Astrocyte (in vitro differentiated cells and primary cell): ENCODE data around the gene CBX2.

Experiments
- EZH2 ChIP-seq: IDR thresholded peaks from 2 replicates; pipeline ENCODE4 v1.6.1; 2012; ENCODE audit warnings: mild to moderate bottlenecking, low read length, inconsistent platforms; ENCODE audit not compliant: insufficient read depth
- TF ChIP-seq, protein P1 (sequence below): IDR thresholded peaks from 2 replicates; pipeline ENCODE4 v1.5.1; 2011; ENCODE audit warnings: low read depth, mild to moderate bottlenecking, inconsistent platforms, low read length, moderate library complexity; ENCODE audit not compliant: insufficient read depth

GRCh38 chr17:79792341-79792871, 14.5 kb downstream of the CBX2 start:
- TF ChIP-seq, protein P1, sequence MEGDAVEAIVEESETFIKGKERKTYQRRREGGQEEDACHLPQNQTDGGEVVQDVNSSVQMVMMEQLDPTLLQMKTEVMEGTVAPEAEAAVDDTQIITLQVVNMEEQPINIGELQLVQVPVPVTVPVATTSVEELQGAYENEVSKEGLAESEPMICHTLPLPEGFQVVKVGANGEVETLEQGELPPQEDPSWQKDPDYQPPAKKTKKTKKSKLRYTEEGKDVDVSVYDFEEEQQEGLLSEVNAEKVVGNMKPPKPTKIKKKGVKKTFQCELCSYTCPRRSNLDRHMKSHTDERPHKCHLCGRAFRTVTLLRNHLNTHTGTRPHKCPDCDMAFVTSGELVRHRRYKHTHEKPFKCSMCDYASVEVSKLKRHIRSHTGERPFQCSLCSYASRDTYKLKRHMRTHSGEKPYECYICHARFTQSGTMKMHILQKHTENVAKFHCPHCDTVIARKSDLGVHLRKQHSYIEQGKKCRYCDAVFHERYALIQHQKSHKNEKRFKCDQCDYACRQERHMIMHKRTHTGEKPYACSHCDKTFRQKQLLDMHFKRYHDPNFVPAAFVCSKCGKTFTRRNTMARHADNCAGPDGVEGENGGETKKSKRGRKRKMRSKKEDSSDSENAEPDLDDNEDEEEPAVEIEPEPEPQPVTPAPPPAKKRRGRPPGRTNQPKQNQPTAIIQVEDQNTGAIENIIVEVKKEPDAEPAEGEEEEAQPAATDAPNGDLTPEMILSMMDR: no peak
- no peak for TF ChIP-seq EZH2
